Ishikawa (cell line): ENCODE results near the gene LPIN2.

Source experiments
- CEBPB ChIP-seq: IDR thresholded peaks from 2 replicates; pipeline ENCODE4 v1.6.1; 2012
- CREB1 ChIP-seq: IDR thresholded peaks from 2 replicates; pipeline ENCODE4 v1.6.1; 2012; ENCODE audit warnings: low read depth
- EGR1 ChIP-seq: IDR thresholded peaks from 2 replicates; pipeline ENCODE4 v1.6.1; 2012
- EP300 ChIP-seq: IDR thresholded peaks from 2 replicates; pipeline ENCODE4 v1.6.1; 2012; ENCODE audit warnings: borderline replicate concordance
- FOXM1 ChIP-seq: IDR thresholded peaks from 2 replicates; pipeline ENCODE4 v1.6.1; 2012; ENCODE audit warnings: low read depth, borderline replicate concordance
- NFIC ChIP-seq: IDR thresholded peaks from 2 replicates; pipeline ENCODE4 v1.6.1; 2012
- RAD21 ChIP-seq: IDR thresholded peaks from 2 replicates; pipeline ENCODE4 v1.6.1; 2012; ENCODE audit warnings: low read depth
- TAF1 ChIP-seq: IDR thresholded peaks from 2 replicates; pipeline ENCODE4 v1.6.1; 2012; ENCODE audit warnings: low read depth, mild to moderate bottlenecking
- TCF12 ChIP-seq: IDR thresholded peaks from 2 replicates; pipeline ENCODE4 v1.6.1; 2012; ENCODE audit warnings: low read depth
- TEAD4 ChIP-seq: IDR thresholded peaks from 2 replicates; pipeline ENCODE4 v1.6.1; 2012
- YY1 ChIP-seq: IDR thresholded peaks from 2 replicates; pipeline ENCODE4 v1.6.1; 2012; ENCODE audit warnings: low read depth
- TF ChIP-seq, protein P1 (sequence below): IDR thresholded peaks from 2 replicates; pipeline ENCODE4 v1.6.1; 2012; ENCODE audit warnings: low read depth, mild to moderate bottlenecking
- TF ChIP-seq, protein P2 (sequence below): IDR thresholded peaks from 2 replicates; pipeline ENCODE4 v1.6.1; 2012

DNA sequence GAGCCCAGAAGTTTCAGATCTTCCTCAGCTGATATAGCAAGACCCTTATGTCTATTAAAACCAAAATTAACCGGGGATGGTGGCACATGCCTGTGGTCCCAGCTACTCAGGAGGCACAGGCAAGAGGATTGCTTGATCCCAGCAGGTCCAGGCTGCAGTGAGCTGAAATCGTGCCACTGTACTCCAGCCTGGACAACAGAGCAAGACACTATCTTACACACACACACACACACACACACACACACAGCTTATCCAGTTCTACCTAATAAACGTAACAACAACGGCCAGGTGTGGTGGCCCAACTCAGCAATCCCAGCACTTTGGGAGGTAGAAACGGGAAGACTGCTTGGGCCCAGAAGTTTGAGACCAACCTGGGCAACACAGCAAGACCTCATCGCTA, 7.5 kb downstream of the LPIN2 start:
- no peak for TF ChIP-seq TCF12
- TF ChIP-seq CREB1 = no peak
- TF ChIP-seq YY1 = no peak
- no peak for TF ChIP-seq CEBPB
- no peak for TF ChIP-seq RAD21
- TF ChIP-seq, protein P1, sequence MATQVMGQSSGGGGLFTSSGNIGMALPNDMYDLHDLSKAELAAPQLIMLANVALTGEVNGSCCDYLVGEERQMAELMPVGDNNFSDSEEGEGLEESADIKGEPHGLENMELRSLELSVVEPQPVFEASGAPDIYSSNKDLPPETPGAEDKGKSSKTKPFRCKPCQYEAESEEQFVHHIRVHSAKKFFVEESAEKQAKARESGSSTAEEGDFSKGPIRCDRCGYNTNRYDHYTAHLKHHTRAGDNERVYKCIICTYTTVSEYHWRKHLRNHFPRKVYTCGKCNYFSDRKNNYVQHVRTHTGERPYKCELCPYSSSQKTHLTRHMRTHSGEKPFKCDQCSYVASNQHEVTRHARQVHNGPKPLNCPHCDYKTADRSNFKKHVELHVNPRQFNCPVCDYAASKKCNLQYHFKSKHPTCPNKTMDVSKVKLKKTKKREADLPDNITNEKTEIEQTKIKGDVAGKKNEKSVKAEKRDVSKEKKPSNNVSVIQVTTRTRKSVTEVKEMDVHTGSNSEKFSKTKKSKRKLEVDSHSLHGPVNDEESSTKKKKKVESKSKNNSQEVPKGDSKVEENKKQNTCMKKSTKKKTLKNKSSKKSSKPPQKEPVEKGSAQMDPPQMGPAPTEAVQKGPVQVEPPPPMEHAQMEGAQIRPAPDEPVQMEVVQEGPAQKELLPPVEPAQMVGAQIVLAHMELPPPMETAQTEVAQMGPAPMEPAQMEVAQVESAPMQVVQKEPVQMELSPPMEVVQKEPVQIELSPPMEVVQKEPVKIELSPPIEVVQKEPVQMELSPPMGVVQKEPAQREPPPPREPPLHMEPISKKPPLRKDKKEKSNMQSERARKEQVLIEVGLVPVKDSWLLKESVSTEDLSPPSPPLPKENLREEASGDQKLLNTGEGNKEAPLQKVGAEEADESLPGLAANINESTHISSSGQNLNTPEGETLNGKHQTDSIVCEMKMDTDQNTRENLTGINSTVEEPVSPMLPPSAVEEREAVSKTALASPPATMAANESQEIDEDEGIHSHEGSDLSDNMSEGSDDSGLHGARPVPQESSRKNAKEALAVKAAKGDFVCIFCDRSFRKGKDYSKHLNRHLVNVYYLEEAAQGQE = no peak
- no peak for TF ChIP-seq EP300
- no peak for TF ChIP-seq NFIC
- TF ChIP-seq FOXM1 = no peak
- no peak for TF ChIP-seq TAF1
- TF ChIP-seq EGR1 = no peak
- no peak for TF ChIP-seq TEAD4
- TF ChIP-seq, protein P2, sequence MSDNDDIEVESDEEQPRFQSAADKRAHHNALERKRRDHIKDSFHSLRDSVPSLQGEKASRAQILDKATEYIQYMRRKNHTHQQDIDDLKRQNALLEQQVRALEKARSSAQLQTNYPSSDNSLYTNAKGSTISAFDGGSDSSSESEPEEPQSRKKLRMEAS = no peak
